H1 (cell line): ENCODE results near the gene TBC1D4. TPM values are rescaled to one million over a fixed set of nuclear protein-coding genes. Genes with fewer than 3 reads are reported as not detected.

ENCODE experiments used
- ASH2L ChIP-seq: fragments of 200-600, 300-600 bp; sonication (generic); IDR thresholded peaks from one replicate; pipeline ENCODE4 v1.7.1; 2017; ENCODE audit warnings: low read length
- BACH1 ChIP-seq: IDR thresholded peaks from 2 replicates; pipeline ENCODE4 v1.6.1; 2012; ENCODE audit warnings: low read length, improper control_type of control experiment
- CTCF ChIP-seq, 3 experiments: IDR thresholded peaks; 1 replicate in 2 of 3; 2 replicates in 1 of 3; pipeline versions ENCODE4 v1.5.1 to v1.6.1; 2011; ENCODE audit warnings: low read length in 3 of 3, mild to moderate bottlenecking in 3 of 3, inconsistent platforms in 2 of 3, low read depth in 1 of 3, moderate library complexity in 1 of 3; ENCODE audit not compliant: insufficient read depth in 1 of 3; ENCODE audit errors: control extremely low read depth in 1 of 3
- E2F6 ChIP-seq: IDR thresholded peaks from 2 replicates; pipeline ENCODE4 v1.6.1; 2012; ENCODE audit warnings: inconsistent platforms
- JUND ChIP-seq: IDR thresholded peaks from 2 replicates; pipeline ENCODE4 v1.6.1; 2011; ENCODE audit warnings: mild to moderate bottlenecking, improper control_type of control experiment, low read length
- MAFK ChIP-seq: IDR thresholded peaks from 2 replicates; pipeline ENCODE4 v1.6.1; 2012; ENCODE audit warnings: low read depth, mild to moderate bottlenecking, improper control_type of control experiment, low read length
- POLR2A ChIP-seq, 2 experiments: IDR thresholded peaks; 1 replicate in 1 of 2; 2 replicates in 1 of 2; pipeline ENCODE4 v1.6.1; 2011; ENCODE audit warnings: low read depth in 2 of 2, low read length in 2 of 2, mild to moderate bottlenecking in 2 of 2; ENCODE audit errors: control extremely low read depth in 1 of 2
- RAD21 ChIP-seq, 2 experiments: IDR thresholded peaks in 1 of 2; conservative IDR thresholded peaks in 1 of 2; 2 replicates each; pipeline ENCODE4 v1.6.1; 2011; ENCODE audit warnings: low read depth in 2 of 2, low read length in 2 of 2, improper control_type of control experiment in 1 of 2, inconsistent platforms in 1 of 2, mild to moderate bottlenecking in 1 of 2, moderate library complexity in 1 of 2
- SIRT6 ChIP-seq: IDR thresholded peaks from one replicate; pipeline ENCODE4 v1.7.1; 2012; ENCODE audit warnings: low read length, inconsistent platforms
- SP4 ChIP-seq: IDR thresholded peaks from 2 replicates; pipeline ENCODE4 v1.6.1; 2012; ENCODE audit warnings: low read length, inconsistent platforms
- TAF1 ChIP-seq: IDR thresholded peaks from 2 replicates; pipeline ENCODE4 v1.6.1; 2011; ENCODE audit warnings: mild to moderate bottlenecking, low read depth, low read length
- TAF7 ChIP-seq: optimal IDR thresholded peaks from 2 replicates; pipeline ENCODE3; 2011; ENCODE audit warnings: low read depth, mild to moderate bottlenecking, inconsistent platforms, low read length, moderate library complexity, borderline replicate concordance
- TBP ChIP-seq: IDR thresholded peaks from 2 replicates; pipeline ENCODE4 v1.6.1; 2011; ENCODE audit warnings: low read depth, low read length, improper control_type of control experiment
- TCF12 ChIP-seq: IDR thresholded peaks from 2 replicates; pipeline ENCODE4 v1.6.1; 2011; ENCODE audit warnings: low read depth, mild to moderate bottlenecking, low read length
- polyA plus RNA-seq, 7 experiments: library from polyadenylated mRNA; depleted of rRNA in 3 of 7; stranded (reverse) in 5 of 7; unstranded in 2 of 7; fragments of >200 nt in 5 of 7; fragments of 200-250 nt in 2 of 7; gene quantifications; 1 replicate in 5 of 7; 2 replicates in 1 of 7; 4 replicates in 1 of 7; pipeline versions ENCODE4 v1.2.1 to v1.2.3, GENCODE V29; 2011 to 2013; ENCODE audit warnings: missing spikeins in 2 of 7, mixed read lengths in 2 of 7
- total RNA-seq: library from RNA; stranded (reverse); fragmentation: NEBNext Ultra II Directional; extraction: Animal tissue kit (Norgen Biotek cat#: 25700); gene quantifications from 2 replicates; pipeline ENCODE4 v1.2.1, GENCODE V29; 2021

Gene TBC1D4
- total and polyA plus RNA-seq, 2 of the 8 experiments (the other 6 are each of a cell fraction or from before 2014, with no cell fraction given) = 16.7 to 39.0 TPM

DNA sequence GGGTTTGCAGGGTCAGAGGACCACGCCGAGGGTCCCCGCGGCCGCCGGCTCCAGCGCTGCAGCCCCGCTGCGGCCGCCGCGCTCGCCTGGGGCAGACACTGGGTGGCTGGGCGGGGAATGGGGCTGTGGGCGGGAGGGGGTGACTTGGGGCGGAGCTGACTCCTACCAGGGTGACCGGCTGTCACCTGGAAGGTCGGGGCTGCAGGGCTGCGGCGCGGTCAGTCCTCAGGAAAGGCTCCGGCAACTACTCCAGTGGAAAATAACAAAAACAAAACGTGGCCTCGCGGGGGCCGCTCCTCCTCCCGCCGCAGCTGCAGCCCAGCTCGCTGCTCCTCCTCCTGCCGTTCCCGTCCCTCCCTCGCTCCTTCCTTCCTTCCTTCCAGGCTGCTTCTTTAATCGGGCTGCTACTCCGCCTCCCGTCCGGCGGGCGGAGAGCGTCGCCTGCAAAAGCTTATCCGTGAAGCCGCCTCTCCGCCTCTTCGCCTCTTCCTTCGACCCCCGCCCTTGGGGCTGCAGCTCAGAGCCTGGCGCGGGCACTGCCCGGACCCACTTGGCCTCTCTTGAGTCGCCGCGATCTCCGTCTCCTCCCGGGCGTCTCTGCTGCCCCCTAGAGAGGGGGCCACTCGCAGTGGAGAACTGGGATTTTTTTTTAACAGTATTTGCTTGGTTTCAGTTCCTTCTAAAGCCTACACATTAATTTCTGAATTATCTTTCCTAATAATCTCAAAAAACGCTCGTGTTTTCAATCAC lies at the start of gene TBC1D4 (continued):
- TF ChIP-seq CTCF (IDR thresholded peaks at IDR 0.05; ENCODE audit: control extremely low read depth in 1 of 3, insufficient read depth in 1 of 3, low read depth in 1 of 3, low read length in 3 of 3) (peak; percentile 50 to 76 (median 65)), TBP (peak; percentile 78; the same call in 1 of the 2 replicates), TCF12 (0 out of 2 replicates have a peak, but pooled peaks have one; percentile 4), TAF1 (peak; percentile 62), SP4 (peak; percentile 31; the same call in 1 of the 2 replicates), E2F6 (peak; percentile 26; the same call in 1 of the 2 replicates), BACH1 (0 out of 2 replicates have a peak, but pooled peaks have one; percentile 49), JUND (0 out of 2 replicates have a peak, but pooled peaks have one; percentile 26), MAFK (no peak), SIRT6 (no peak), RAD21 (IDR thresholded peaks at IDR 0.05 in 1 of 2, conservative IDR thresholded peaks at IDR 0.05 in 1 of 2; ENCODE audit: low read depth in 2 of 2, low read length in 2 of 2) (peak; percentile 54 to 68), ASH2L (peak; percentile 92), TAF7 (no peak), POLR2A (IDR thresholded peaks at IDR 0.05; ENCODE audit: control extremely low read depth in 1 of 2, low read depth in 2 of 2, low read length in 2 of 2) (peak; percentile 39 to 68)
